HG03571 (cell line): ENCODE data around the gene SEMG1.

Source experiments
- ATAC-seq: cut with Tn5 transposase; IDR thresholded peaks from one replicate; pipeline ENCODE4 v1.9.1; 2021; ENCODE audit not compliant: unreplicated experiment

The SEMG1 gene

GRCh38 chr20:45218636-45219035, 11.8 kb downstream of the SEMG1 start:
- no peak for ATAC-seq

- ATAC-seq: no peak
Measured at GRCh38 chr20:45221076-45221475, 14.2 kb downstream of the SEMG1 start, which contains the start of gene SEMG2. Gene SEMG2, plus strand, starts transcription at chr20:45221373. Its CDS starts 17 bp downstream, at chr20:45221390.

- ATAC-seq: no peak
Measured at GRCh38 chr20:45223136-45223535, 16.3 kb downstream of the SEMG1 start.

- ATAC-seq: no peak
Measured at GRCh38 chr20:45226287-45226686, 19.5 kb downstream of the SEMG1 start.

- ATAC-seq: no peak
Measured at GRCh38 chr20:45229264-45230056, 22.6 kb downstream of the SEMG1 start.

- ATAC-seq: no peak
Measured at GRCh38 chr20:45230631-45231030, 23.8 kb downstream of the SEMG1 start.

GRCh38 chr20:45235995-45236394, 29.2 kb downstream of the SEMG1 start:
- no peak for ATAC-seq

GRCh38 chr20:45238139-45238538, 31.3 kb downstream of the SEMG1 start:
- no peak for ATAC-seq

GRCh38 chr20:45246109-45246508, 39.3 kb downstream of the SEMG1 start:
- ATAC-seq: no peak

- ATAC-seq: no peak
Measured at GRCh38 chr20:45247865-45248264, 41.0 kb downstream of the SEMG1 start.

GRCh38 chr20:45248609-45249008, 41.8 kb downstream of the SEMG1 start:
- ATAC-seq: no peak

GRCh38 chr20:45251884-45252560, 45.2 kb downstream of the SEMG1 start:
- no peak for ATAC-seq

- ATAC-seq: no peak
Measured at GRCh38 chr20:45253261-45253660, 46.4 kb downstream of the SEMG1 start.

GRCh38 chr20:45254383-45255262, 47.8 kb downstream of the SEMG1 start, which contains the start of gene SLPI:
Gene SLPI, minus strand, starts transcription at chr20:45254564. Its CDS starts 21 bp downstream, at chr20:45254543.
- ATAC-seq: no peak

GRCh38 chr20:45257161-45257560, 50.3 kb downstream of the SEMG1 start:
- ATAC-seq: no peak

- ATAC-seq: no peak
Measured at GRCh38 chr20:45257711-45258110, 50.9 kb downstream of the SEMG1 start.

GRCh38 chr20:45258259-45258658, 51.4 kb downstream of the SEMG1 start:
- ATAC-seq: no peak

GRCh38 chr20:45258664-45259063, 51.8 kb downstream of the SEMG1 start:
- ATAC-seq: no peak
